HepG2 (cell line): Measurements from ENCODE around the gene CLPTM1. TPM values are rescaled to one million over a fixed set of nuclear protein-coding genes. Genes with fewer than 3 reads are reported as not detected.

ENCODE experiments used
- ATF5 ChIP-seq: sonication (generic); formaldehyde crosslinking; IDR thresholded peaks from 2 replicates; pipeline ENCODE4 v1.4.0; 2020; ENCODE audit warnings: mild to moderate bottlenecking, low read depth, missing genetic modification reagents
- DPF2 ChIP-seq: sonication (generic); formaldehyde crosslinking; IDR thresholded peaks from 2 replicates; pipeline ENCODE4 v1.4.0; 2020; ENCODE audit warnings: mild to moderate bottlenecking, low read depth, missing genetic modification reagents, borderline replicate concordance
- FOXP4 ChIP-seq: sonication (generic); formaldehyde crosslinking; IDR thresholded peaks from 2 replicates; pipeline ENCODE4 v1.4.0; 2020; ENCODE audit warnings: missing genetic modification reagents
- GLMP ChIP-seq: sonication (generic); formaldehyde crosslinking; IDR thresholded peaks from 2 replicates; pipeline ENCODE4 v1.9.0; 2021; ENCODE audit warnings: missing genetic modification reagents, mild to moderate bottlenecking, borderline replicate concordance
- IKZF5 ChIP-seq: IDR thresholded peaks from 2 replicates; pipeline ENCODE4 v1.6.1; 2018; ENCODE audit warnings: missing genetic modification reagents, mild to moderate bottlenecking, missing compliant biosample characterization
- IRF9 ChIP-seq: sonication (generic); formaldehyde crosslinking; IDR thresholded peaks from 2 replicates; pipeline ENCODE4 v1.8.0; 2022; ENCODE audit warnings: missing genetic modification reagents, mild to moderate bottlenecking, borderline replicate concordance
- JDP2 ChIP-seq: sonication (generic); formaldehyde crosslinking; IDR thresholded peaks from 2 replicates; pipeline ENCODE4 v1.8.1; 2022; ENCODE audit warnings: missing genetic modification reagents, borderline replicate concordance
- MED1 ChIP-seq: sonication (generic); formaldehyde crosslinking; IDR thresholded peaks from 2 replicates; pipeline ENCODE4 v1.4.0; 2020; ENCODE audit warnings: missing genetic modification reagents
- MEIS2 ChIP-seq: sonication (generic); formaldehyde crosslinking; IDR thresholded peaks from 2 replicates; pipeline ENCODE4 v1.9.0; 2021; ENCODE audit warnings: mild to moderate bottlenecking, missing genetic modification reagents
- RFXAP ChIP-seq: sonication (generic); formaldehyde crosslinking; IDR thresholded peaks from 2 replicates; pipeline ENCODE4 v1.4.0; 2020; ENCODE audit warnings: missing genetic modification reagents, borderline replicate concordance
- TGIF2 ChIP-seq: IDR thresholded peaks from 2 replicates; pipeline ENCODE4 v1.6.1; 2016; ENCODE audit warnings: control low read depth, missing compliant biosample characterization
- ZBTB25 ChIP-seq: IDR thresholded peaks from 2 replicates; pipeline ENCODE4 v1.6.1; 2018; ENCODE audit warnings: missing genetic modification reagents
- ZHX2 ChIP-seq, 2 experiments: sonication (generic) in 1 of 2; formaldehyde crosslinking in 1 of 2; IDR thresholded peaks; 2 replicates each; pipeline versions ENCODE4 v1.6.1 to v1.9.0; 2014 to 2022; ENCODE audit warnings: antibody characterized with exemption in 1 of 2, borderline replicate concordance in 1 of 2, inconsistent platforms in 1 of 2, low read depth in 1 of 2, missing genetic modification reagents in 1 of 2
- ZNF264 ChIP-seq: sonication (generic); formaldehyde crosslinking; IDR thresholded peaks from 2 replicates; pipeline ENCODE4 v1.4.0; 2020; ENCODE audit warnings: missing genetic modification reagents
- ZNF780A ChIP-seq: sonication (generic); formaldehyde crosslinking; IDR thresholded peaks from 2 replicates; pipeline ENCODE4 v1.8.0; 2022; ENCODE audit warnings: mild to moderate bottlenecking, missing genetic modification reagents, moderate library complexity
- polyA plus RNA-seq, 8 experiments: library from polyadenylated mRNA; depleted of rRNA in 3 of 8; stranded (reverse) in 7 of 8; unstranded in 1 of 8; fragments of >200 nt; fragmentation: Illumina TruSeq in 4 of 8; extraction: Trizol in 4 of 8; gene quantifications; 2 replicates each; pipeline versions ENCODE4 v1.2.1 to v1.2.3, GENCODE V29; 2011 to 2016; ENCODE audit warnings: low read depth in 4 of 8, missing spikeins in 1 of 8, mixed read lengths in 1 of 8; ENCODE audit not compliant: insufficient read depth in 1 of 8
- total RNA-seq, 5 experiments: library from RNA; depleted of rRNA; stranded (reverse); fragments of >200 nt; fragmentation: Illumina TruSeq; extraction: Trizol; gene quantifications; 2 replicates each; pipeline ENCODE4 v1.2.3, GENCODE V29; 2016; ENCODE audit warnings: low read depth in 1 of 5

Gene CLPTM1
- total and polyA plus RNA-seq, 2 of the 13 experiments (the other 11 are each of a cell fraction or from before 2014, with no cell fraction given): 34.9 to 42.8 TPM

GRCh38 chr19:44924243-44924725 is 30.9 kb upstream of the CLPTM1 start (continued):
- peak; percentile 99 for TF ChIP-seq FOXP4 (CRISPR knock-in tag)
- peak; percentile 99 for TF ChIP-seq MED1 (CRISPR knock-in tag)
- no peak for TF ChIP-seq GLMP (CRISPR knock-in tag)
- TF ChIP-seq ATF5 (CRISPR knock-in tag): no peak
- TF ChIP-seq DPF2 (CRISPR knock-in tag): peak; percentile 99
- peak; percentile 97 for TF ChIP-seq RFXAP (CRISPR knock-in tag)
- peak; percentile 85; the same call in 1 of the 2 replicates for TF ChIP-seq IRF9 (CRISPR knock-in tag)
- TF ChIP-seq ZNF264 (CRISPR knock-in tag): peak; percentile 75
- TF ChIP-seq ZBTB25 (CRISPR knock-in tag): peak; percentile 80; the same call in 1 of the 2 replicates
- TF ChIP-seq ZNF780A: no peak
- peak; percentile 89 for TF ChIP-seq IKZF5 (CRISPR knock-in tag)
- TF ChIP-seq ZHX2 (IDR thresholded peaks at IDR 0.05; ENCODE audit: low read depth): no peak; the same call in 1 of the 2 replicates
- 0 out of 2 replicates have a peak, but pooled peaks have one; percentile 53 for TF ChIP-seq ZHX2 (CRISPR knock-in tag; IDR thresholded peaks at IDR 0.05; ENCODE audit: borderline replicate concordance)
- peak; percentile 52; the same call in 1 of the 2 replicates for TF ChIP-seq TGIF2
- TF ChIP-seq MEIS2 (CRISPR knock-in tag): peak; percentile 71; the same call in 1 of the 2 replicates
- TF ChIP-seq JDP2 (CRISPR knock-in tag): no peak; the same call in 1 of the 2 replicates
